ENCODE data around the gene WDR87.

- no peak for TF ChIP-seq REST (IDR thresholded peaks at IDR 0.05; ENCODE audit: insufficient read depth in 1 of 2, low read depth in 2 of 2, low read length in 1 of 2)
- no peak for TF ChIP-seq CTCF (IDR thresholded peaks at IDR 0.05)
- no peak for TF ChIP-seq POLR2AphosphoS5 (IDR thresholded peaks at IDR 0.05; ENCODE audit: low read depth, low read length)
- TF ChIP-seq TCF7L2 (IDR thresholded peaks at IDR 0.05; ENCODE audit: low read depth, low read length): no peak
- no peak for TF ChIP-seq SIN3A (IDR thresholded peaks at IDR 0.05; ENCODE audit: borderline replicate concordance, insufficient read depth, low read depth, low read length)
Measured at GRCh38 chr19:37946132-37946531, 39.7 kb upstream of the WDR87 start.
